UCSD-AML1 (cell line): ENCODE results near the gene GSTO2.

Source experiments
- DNase-seq: peaks from one replicate; lab custom pipeline; 2025; ENCODE audit not compliant: unreplicated experiment; lab: John Stamatoyannopoulos, UW

Gene GSTO2

DNA sequence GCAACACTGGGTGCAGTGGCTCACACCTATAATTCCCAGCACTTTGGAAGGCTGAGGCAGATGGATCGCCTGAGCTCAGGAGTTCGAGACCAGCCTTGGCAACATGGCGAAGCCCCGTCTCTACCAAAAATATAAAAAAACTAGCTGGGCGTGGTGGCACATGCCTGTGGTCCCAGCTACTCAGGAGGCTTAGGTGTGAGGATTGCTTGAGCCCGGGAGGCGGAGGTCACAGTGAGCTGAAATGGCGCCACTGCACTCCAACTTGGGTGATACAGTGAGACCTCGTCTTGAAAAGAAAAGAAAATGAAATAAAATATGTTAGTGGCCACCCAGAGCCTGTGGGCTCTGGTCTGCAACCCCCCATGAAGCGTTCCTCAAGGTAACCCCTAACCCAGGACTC, 55.9 kb downstream of the GSTO2 start:
- no peak for DNase-seq

DNA sequence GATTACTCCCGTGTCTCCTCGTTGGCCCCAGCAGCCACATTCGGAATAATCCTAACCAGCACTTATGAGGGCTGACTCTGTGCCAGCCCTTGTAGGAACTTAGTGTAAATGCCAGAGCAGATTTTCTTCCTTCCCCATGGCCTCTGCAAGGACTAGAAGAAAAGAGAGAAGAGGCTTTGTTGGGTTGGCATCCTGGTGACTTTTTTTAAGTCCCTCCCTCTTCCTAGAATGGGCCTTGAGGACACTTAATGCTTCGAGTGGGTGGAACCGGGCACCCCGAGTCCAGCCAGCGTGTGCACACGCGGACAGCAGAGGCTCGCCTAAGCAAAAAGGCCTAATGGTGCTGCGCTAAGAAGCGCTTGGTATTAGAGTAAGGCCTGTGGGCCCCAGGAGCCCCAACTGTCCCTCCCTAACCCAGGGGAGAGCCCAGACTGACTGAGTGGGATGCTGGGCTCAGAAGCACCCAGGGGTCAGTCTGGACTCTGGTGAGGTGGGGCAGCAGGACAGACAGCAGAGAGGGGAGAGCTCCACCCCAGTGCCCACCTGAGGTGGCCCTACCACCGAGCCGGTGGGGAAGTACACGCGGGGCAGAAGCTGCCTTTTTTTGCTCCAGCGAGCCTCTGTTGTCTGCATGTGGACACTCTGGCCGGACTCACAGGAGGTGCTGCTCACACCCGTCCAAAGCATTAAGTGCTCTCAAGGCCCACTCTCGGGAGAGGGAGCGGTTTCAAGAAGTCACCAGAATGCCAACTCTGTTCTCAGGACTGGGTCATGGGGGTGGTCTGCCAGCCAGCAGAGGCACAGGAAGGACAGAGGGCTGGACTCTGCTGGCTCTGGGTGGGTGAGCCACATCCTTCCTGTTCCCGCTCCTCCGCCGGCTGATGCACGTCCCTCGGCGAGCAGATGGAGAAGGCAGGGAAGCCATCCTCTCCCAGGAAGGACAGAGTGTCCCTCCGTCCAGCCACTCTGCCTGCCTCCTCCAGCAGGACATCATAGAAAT, 56.8 kb downstream of the GSTO2 start:
- peak; percentile 62 for DNase-seq

DNA sequence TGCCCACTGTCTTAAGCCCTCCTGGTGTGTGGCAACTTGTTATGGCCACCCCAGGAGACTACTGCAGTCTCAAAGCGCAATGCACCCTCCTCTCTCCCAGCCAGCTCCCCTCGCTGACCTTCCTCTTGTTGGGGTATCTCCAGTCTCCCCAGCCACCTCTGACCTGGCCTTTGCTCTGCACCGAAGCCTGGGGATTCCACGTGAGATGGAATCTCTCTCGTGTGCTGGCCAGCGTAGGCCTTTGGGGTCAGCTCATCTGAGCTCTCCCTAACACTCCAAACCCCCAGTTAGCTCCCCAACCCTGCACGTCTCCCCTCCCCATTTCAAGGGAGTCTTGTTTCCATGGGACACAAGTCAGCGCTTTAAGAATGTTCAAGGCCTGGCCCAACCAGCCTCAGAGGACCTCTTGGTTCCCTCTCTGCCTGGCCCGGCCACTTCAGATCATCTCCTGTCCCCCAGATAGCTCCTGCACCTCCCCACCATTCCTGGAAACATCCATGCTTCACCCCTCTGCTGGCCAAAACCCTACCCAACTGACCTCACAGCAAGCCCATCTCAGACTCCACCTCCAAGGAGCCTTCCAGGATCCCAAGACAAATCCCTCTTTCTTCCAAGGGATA, 58.1 kb downstream of the GSTO2 start:
- DNase-seq: no peak

DNA sequence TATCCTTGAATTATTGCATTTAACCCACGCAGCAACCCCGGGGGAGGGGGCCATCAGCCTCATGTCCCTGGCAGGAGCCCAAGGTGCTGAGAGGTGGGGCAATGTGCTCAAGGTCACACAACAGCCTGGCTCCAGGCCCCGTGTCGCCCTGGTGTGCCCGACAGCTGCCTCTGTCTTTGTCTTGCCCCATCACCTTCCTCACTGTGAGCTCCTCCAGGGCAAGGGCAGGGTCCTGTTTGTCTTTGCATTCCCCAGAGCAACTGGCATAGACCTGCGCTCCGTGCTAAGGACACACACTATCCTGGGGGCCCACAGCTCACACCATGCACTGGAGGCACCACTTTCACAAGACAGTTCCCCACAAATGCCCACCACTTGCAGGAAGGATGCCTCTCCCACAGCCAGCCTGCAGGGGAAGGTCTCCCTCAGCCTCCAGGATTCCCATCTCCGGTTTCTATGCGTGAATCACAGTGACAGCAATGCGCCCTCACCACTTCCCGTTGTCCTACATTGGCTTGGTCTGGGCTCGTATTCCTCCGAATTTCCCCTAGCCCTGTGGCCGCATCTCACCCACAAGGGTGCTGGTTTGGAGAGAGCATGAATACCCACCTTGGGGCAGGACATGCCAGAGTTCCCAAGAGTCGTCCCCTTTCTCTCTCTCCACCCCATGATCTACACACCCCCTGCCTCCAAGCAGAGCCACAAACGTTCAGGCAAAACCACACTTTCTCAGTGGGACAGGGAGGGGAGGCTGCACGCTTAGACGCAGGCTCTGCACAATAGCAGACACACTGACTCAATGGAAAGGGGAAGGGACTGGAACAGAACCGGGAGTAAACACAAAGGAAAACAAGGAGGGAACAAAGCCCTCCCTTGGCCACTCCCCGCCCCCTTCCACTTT, 59.0 kb downstream of the GSTO2 start:
- peak; percentile 56 for DNase-seq

DNA sequence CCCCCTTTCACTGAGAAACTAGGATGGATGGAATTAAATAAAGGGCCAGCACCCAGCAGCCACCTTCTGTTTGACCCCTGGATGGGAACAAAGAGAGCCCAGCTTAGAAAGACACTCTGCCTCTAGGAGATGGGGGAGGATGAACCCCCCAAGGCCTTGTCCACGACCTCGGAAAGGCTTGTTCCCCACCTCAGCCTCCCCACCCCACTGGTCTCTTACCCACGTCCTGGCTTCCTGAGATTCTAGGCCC, 59.6 kb downstream of the GSTO2 start:
- DNase-seq: no peak

DNA sequence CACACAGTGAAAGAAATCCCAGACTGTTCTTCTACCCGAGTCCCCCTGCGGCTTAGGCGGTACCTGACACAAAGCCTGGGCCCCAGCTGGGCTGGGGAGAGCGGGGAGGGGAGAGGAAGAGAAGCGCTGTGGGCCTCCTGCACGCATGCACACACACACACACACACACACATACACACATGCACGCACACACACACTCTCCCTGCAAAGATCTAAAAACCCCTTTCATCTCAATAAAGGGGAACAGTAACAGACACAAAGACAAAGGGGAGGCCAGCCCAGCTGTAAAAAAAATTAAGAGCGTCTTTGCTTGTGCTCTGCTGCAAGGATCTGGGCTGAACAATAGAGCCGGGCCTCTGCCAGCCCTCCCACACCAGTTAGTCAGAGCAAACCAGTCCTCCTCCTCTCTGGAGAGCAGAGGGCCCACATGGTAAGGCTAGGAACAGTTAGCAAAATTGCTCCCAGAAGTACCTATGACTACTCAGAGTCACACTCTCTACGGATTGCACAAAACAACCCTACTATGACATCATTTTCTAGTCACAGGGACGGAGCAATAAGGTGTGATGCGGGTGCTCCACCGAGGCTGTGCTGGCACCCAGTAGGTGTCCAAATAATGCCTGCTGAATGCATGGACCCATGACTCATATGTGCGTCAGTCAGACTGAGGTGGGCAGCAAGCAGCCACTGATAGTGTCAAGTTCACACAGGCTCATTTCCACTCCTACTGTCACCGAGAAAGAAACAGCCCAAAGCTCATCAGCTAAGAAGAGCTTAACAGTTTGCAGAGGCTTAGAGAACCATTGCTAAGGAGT, 60.1 kb downstream of the GSTO2 start:
- DNase-seq: peak; percentile 46

DNA sequence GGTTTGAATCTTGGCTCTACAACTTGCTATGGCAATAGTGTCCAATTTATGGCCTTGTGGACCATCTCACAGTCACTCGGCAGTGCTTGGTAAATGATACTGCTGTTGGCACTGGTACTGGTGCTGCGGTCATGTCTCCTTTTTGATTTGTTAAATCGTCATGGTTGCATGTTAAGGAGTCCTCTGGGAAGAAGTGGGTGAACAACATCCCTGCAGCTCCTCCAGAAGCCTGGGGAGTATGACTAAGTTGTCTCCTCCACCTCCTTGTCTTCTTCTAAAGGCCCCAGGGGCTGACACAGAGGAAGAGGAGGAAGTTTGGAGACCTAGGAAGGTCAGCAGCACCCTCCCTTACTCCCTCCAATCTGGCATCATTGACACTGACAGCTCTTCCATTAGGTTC, 60.8 kb downstream of the GSTO2 start:
- DNase-seq: no peak

DNA sequence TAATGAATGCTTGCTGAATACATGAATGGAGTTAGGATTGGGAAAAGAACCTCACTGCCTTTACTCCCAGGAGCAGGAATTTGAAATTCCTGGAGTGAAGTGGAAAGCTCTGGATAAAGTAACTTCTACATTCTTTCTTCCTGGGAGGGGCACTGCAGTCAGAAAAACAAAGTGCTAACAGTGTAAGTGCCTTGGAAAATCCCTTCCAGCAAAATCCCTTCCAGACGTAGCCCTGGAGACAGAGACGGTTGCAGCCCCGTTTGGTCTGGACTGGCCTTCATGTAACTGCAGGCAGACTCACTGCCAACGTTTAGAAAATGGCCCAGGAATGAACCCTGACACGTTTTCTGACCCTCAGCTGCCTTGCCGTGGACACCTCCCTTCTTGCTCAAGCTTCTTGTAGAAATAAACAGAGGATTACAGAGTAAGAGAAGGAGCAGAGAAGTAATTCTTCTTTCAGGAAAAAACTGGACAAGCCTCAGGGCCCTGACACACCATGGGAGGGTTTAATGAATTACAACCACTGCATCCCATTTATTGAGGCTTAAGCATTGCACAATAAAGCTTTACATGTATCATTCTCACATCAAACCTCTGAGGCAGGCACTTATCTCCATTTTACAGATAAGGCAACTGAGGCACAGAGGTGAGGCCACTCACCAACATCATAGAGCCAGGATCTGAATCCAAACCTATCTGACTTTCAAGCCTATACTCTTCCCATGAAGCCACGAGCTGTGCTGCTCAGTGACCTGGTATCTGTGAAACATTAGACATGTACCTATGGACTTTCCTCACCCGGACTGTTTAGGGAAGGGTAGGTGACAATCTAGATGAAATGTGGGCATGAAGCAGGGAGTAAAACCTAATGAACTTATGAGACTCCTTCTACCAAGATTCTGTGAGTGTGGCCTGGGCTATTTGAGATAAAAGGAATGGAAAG, 61.5 kb downstream of the GSTO2 start:
- no peak for DNase-seq

DNA sequence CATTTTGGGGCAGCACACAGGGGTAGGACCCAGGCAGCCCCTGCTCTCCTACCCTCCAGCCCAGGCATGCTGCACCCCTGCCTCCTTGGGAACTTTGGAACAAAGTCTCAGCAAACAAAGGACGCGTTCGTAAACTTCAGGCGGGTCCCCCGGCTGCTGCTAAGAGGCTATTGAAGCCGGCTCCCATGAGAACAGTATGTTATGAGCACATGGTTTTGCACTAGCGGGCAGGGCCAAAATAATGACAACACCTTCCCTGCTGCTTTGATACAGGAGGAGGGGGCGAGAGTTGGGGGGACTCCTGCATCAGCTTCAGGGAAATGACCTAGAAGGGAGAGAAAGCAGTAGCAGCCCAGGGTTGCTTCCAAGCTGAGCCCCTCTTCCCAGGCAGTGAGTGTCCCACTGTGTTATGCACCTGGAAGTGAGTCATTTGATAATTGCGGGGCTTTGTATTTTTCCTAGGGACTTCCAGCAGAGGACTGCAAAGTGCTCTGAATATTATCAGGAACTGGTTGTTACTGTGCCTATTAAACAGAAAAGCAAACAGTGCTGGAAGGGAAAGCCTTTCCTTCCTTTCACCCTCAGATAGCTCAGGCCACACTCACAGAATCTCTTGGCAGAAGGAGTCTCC, 62.3 kb downstream of the GSTO2 start:
- DNase-seq: no peak

DNA sequence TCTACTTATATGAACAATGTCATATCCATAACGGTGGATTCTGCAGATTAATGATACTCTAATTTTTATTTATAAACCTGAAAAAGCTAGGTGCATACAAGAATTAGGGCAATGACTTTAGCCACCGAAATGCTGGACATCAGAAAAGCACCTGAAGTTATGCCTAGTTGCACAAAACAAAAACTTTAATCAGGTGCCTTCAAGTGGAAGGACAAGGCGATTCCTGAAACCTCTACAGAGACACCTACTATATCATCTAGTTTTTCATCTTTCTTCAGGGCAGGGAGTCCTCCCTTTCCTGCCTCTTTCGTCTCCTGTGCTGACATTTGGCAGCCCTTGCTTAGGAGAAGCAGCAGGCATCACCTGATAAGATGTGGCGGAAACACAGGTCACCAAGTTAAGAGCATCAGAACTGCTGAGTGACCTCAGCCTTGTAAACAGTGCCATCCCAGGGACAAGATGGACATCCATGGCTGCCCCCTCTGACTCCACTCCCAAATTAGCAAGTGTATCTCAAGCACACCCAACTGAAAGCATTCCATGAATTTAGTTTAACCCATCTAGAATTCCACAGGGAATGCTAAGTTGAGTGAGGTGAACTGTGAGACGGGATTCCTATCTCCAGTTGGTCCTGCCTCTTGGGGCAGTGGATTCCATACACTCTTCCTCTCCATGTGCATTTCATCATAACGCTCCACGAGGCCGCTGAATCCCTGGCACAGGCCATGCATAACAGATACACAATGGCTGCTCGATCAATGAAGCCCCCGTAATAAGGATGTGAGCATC, 63.5 kb downstream of the GSTO2 start:
- no peak for DNase-seq

DNA sequence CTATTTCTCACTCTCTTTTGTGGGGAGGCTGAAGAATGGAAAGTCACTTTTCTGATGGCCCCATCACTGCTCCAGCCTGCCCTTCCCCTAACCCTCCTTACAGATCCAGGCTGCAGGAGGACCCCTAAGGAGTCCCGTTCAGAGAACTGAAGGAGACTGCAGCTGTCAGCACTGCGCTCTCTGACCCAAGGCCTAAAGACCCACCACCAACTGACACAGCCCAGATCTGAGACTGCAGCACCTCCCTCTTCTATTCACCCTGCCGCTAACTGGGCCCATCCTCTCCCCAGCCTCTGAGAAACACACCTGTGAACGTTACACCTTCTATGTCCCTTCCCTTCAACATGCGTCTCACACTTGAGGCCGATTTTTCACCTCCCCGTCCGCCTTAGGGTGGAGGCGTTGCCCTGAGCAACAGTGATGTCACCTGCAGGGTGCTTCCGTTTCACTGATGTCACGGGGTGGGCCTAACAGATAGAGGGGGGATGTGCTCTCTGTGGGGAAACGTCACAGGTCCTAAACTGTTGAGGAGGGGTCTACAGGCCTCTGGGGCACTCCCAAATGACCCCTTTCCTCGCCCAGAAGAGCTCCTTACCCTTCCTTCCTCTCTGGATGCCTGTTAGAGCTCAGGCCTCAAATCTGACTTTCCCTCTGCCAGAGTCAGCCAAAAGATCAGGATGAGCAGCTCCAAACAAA, 64.2 kb downstream of the GSTO2 start:
- DNase-seq: no peak

DNA sequence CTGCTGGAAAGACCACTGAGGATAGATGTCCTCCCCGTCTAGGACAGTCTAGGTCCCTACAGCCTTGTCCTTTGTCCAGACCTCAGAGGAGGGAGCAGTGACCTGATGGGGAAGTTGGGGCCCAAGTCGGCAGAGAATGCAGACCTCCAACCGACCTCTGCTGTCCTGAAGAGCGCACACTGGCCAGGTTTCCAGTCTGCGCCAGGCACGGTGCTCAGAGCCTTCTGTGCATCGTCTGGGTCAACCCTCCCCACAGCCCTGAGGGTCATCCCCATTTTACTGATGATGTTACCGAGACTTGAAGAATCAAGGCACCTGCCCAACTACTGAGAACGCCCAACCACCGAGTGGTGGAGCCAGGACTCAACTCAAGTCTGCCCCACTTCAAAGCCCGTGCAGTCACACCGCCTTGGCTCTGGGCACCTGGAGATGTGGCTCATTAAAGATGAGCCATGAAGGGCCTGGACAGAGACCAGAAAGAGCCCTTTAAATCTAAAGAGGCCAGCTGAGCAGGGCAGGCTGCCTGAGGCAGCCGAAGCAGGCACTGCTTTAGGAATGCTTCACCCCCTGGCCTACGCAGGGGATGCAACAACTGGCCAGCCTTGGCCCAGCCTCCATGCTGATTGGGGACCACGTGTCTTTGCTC, 64.9 kb downstream of the GSTO2 start:
- no peak for DNase-seq

DNA sequence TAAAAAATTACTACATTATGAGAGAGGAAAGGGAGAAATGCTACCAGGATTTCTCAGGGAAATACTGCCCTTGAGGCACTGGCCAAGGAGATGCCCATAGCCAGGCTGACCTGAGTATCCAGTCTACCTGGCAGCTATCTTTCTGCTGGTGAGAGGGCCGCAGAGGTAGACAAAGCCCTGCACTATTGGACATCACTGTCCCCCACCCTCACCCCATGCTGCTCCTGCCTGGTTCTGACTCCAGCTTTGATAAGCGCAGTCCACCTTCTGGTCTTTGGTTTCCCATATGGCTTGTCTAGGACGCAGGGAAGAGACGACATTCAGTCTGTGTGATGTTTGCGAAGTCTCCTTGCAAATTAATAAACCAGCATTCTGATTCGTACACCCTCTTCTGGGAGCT, 65.6 kb downstream of the GSTO2 start:
- no peak for DNase-seq

DNA sequence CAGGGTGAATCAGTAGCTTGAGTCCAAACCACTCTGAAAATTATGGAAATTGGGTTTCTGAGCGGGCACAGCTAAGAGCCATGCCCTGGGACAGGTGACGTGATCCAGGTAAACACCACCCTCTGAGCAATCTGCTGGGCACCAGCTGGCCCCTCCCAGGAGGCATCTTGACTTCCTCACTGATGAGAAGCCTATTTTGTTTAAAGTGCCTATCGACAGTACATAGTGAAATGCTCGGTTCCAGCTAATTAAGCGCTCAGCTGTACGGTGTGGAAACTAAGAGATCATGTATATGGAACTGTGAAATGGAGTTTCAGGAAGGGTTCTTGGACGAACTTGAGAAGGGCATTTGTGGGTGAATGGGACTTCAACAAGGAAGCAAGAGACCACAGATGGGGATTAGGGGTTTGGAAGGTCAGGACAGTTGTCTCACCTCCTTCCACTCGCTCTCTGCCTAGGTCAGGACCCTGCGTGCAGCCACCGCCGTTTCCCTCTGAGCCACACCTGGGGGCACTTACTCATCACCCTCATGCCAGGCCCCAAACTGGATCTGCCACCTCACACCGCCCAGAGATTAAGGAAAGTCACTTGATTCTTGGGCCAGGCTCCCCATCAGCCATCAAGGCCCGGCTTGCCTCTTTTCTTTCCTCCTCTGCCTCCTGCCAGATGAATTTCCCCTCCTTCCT, 66.1 kb downstream of the GSTO2 start:
- DNase-seq: no peak

DNA sequence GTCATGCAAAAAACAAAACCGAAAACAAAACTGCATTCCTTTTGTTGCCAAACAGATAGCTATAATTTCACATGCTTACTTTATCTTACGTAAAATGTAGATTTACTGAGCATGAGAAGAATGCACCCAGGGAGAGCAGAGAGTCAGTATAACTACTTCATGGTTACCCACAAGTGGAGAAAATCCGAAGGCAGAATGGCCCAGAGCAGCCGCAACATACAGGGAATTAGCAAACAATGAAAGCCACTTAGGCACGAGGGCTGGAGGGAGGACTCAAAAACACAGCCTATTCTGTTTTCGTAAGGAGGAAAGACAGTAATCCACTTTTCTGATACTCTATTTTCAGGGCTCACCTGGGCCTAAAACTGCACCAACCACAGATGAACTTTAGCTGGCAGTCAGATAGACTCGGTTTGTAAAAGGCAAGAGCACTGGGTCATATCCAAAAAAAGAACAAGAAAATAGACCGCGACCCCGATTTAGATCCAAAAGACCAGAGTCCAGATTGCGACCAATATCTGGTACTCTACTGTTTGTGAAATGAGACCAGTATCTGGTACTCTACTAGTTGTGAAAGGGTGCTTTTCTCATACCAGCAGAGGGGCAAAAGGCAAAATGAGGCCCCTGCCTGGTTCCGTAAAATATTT, 68.0 kb downstream of the GSTO2 start:
- no peak for DNase-seq

DNA sequence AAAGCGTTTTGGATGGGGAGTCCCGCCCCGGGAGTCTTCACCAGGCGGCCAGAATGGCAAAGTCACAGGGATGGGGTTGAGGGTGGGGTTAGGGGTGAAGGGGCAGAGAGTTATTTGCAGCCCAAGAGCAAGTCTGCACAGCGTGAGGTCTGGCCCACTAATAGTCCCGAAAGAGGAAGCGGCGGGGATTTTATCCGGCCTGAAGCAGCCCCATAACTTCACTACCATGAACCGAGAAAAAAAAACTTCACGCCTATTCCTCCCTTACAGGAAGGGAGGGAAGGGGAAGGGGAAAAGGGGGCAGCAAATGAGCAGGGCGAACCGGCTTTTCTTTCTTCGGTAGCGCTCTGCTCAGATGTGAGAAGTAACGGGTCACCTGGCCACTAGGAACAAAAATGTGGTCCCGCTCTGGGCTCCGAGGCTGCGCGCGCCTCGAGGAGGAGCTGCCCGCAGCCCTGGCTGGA, 68.6 kb downstream of the GSTO2 start:
- peak; percentile 67 for DNase-seq
